Endothelial cell of umbilical vein (primary cell): ENCODE results near the gene KDM4B.

Source experiments
- CTCF ChIP-seq, 2 donors: IDR thresholded peaks; 1 replicate in 1 of 2; 2 replicates in 1 of 2; pipeline ENCODE4 v1.5.1; 2011; ENCODE audit warnings: low read length in 2 of 2, mild to moderate bottlenecking in 2 of 2, moderate library complexity in 2 of 2, control low read depth in 1 of 2, inconsistent platforms in 1 of 2, low read depth in 1 of 2; ENCODE audit not compliant: insufficient read depth in 1 of 2; ENCODE audit errors: extremely low read depth in 1 of 2
- GATA2 ChIP-seq: IDR thresholded peaks from 2 replicates; pipeline ENCODE4 v1.7.0; 2011; ENCODE audit warnings: low read depth, mild to moderate bottlenecking, moderate library complexity, mixed read lengths, low read length; ENCODE audit not compliant: insufficient read length, insufficient read depth
- TF ChIP-seq, protein P1 (sequence below): IDR thresholded peaks from 2 replicates; pipeline ENCODE4 v1.6.1; 2011; ENCODE audit not compliant: insufficient read depth, insufficient read length

- TF ChIP-seq CTCF (IDR thresholded peaks at IDR 0.05; ENCODE audit: extremely low read depth in 1 of 2, insufficient read depth in 1 of 2, low read depth in 1 of 2, low read length in 2 of 2), result peak; percentile 44 to 51
- TF ChIP-seq, protein P1, sequence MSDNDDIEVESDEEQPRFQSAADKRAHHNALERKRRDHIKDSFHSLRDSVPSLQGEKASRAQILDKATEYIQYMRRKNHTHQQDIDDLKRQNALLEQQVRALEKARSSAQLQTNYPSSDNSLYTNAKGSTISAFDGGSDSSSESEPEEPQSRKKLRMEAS, result no peak
- TF ChIP-seq GATA2, result no peak
These were observed 69.8 kb downstream of the KDM4B start for GRCh38 chr19:5038631-5039271.
